DND-41 (cell line): ENCODE data around the gene GALNT18.

Experiments
- ATAC-seq: fragments of 200-7000 bp; cut with Tn5 transposase; 3 replicates; pipeline ENCODE4 v1.9.1; 2021; ENCODE audit warnings: low read depth; ENCODE audit not compliant: insufficient read depth
- DNase-seq: peaks from one replicate; pipeline ENCODE4 v3.0.0-alpha.2; 2020
- H2AFZ ChIP-seq: 2 replicates; pipeline ENCODE4 v1.6.0; 2012; ENCODE audit warnings: low read depth, low read length
- H3K27ac ChIP-seq: 2 replicates; pipeline ENCODE4 v1.5.1; 2012; ENCODE audit warnings: low read length, inconsistent platforms
- H3K27me3 ChIP-seq: fragments of 200-600 bp; sonication (generic); 2 replicates; pipeline ENCODE4 v1.6.0; 2012; ENCODE audit warnings: low read length, mild to moderate bottlenecking, inconsistent platforms; ENCODE audit not compliant: insufficient read depth, poor library complexity
- H3K36me3 ChIP-seq: 2 replicates; pipeline ENCODE4 v1.5.1; 2012; ENCODE audit warnings: low read length, inconsistent platforms; ENCODE audit not compliant: insufficient read depth
- H3K4me1 ChIP-seq: 2 replicates; pipeline ENCODE4 v1.5.1; 2012; ENCODE audit warnings: mild to moderate bottlenecking, low read length; ENCODE audit not compliant: insufficient read depth
- H3K4me2 ChIP-seq: 2 replicates; pipeline ENCODE4 v1.6.0; 2012; ENCODE audit warnings: mild to moderate bottlenecking, moderate library complexity, low read length, inconsistent platforms; ENCODE audit not compliant: insufficient read depth
- H3K4me3 ChIP-seq, 2 experiments: fragments of 200-600 bp in 1 of 2; shearing (Covaris generic) in 1 of 2; 2 replicates each; pipeline ENCODE4 v1.5.1; 2012 to 2016; ENCODE audit warnings: inconsistent platforms in 2 of 2, low read length in 2 of 2, mild to moderate bottlenecking in 2 of 2, low read depth in 1 of 2, moderate library complexity in 1 of 2
- H3K79me2 ChIP-seq: 2 replicates; pipeline ENCODE4 v1.6.0; 2012; ENCODE audit warnings: low read length, inconsistent platforms; ENCODE audit not compliant: insufficient read depth
- H3K9ac ChIP-seq: 2 replicates; pipeline ENCODE4 v1.6.0; 2012; ENCODE audit warnings: low read depth, mild to moderate bottlenecking, inconsistent platforms, low read length, moderate library complexity
- H3K9me3 ChIP-seq: 2 replicates; pipeline ENCODE4 v1.5.1; 2012; ENCODE audit warnings: low read length, moderate library complexity, mild to moderate bottlenecking, inconsistent platforms; ENCODE audit not compliant: insufficient read depth, severe bottlenecking
- H4K20me1 ChIP-seq: 2 replicates; pipeline ENCODE4 v1.6.0; 2012; ENCODE audit warnings: low read length; ENCODE audit not compliant: insufficient read depth
- EZH2 ChIP-seq: IDR thresholded peaks from 3 replicates; pipeline ENCODE4 v1.6.1; 2012; ENCODE audit warnings: borderline replicate concordance, low read depth, mild to moderate bottlenecking, moderate library complexity, low read length, inconsistent platforms; ENCODE audit not compliant: severe bottlenecking
- TF ChIP-seq, protein P1 (sequence below): IDR thresholded peaks from 2 replicates; pipeline ENCODE4 v1.5.1; 2012; ENCODE audit warnings: borderline replicate concordance, low read length, moderate library complexity, mild to moderate bottlenecking; ENCODE audit not compliant: poor library complexity, severe bottlenecking; ENCODE audit errors: extremely low read depth

Gene GALNT18

GRCh38 chr11:11524436-11525061 lies 97.3 kb downstream of the GALNT18 start:
- TF ChIP-seq EZH2: no peak
- TF ChIP-seq, protein P1, sequence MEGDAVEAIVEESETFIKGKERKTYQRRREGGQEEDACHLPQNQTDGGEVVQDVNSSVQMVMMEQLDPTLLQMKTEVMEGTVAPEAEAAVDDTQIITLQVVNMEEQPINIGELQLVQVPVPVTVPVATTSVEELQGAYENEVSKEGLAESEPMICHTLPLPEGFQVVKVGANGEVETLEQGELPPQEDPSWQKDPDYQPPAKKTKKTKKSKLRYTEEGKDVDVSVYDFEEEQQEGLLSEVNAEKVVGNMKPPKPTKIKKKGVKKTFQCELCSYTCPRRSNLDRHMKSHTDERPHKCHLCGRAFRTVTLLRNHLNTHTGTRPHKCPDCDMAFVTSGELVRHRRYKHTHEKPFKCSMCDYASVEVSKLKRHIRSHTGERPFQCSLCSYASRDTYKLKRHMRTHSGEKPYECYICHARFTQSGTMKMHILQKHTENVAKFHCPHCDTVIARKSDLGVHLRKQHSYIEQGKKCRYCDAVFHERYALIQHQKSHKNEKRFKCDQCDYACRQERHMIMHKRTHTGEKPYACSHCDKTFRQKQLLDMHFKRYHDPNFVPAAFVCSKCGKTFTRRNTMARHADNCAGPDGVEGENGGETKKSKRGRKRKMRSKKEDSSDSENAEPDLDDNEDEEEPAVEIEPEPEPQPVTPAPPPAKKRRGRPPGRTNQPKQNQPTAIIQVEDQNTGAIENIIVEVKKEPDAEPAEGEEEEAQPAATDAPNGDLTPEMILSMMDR: no peak
- no peaks in the 10 kb centered on the region for H3K36me3 ChIP-seq
- ATAC-seq (no peak), DNase-seq (no peak)
- H3K9me3 ChIP-seq: no peaks in the 10 kb centered on the region
- H3K27ac ChIP-seq: no peak overlapping the region
- no peak overlapping the region for H2AFZ ChIP-seq
- peaks cover 4% of the 10 kb centered on the region for H3K27me3 ChIP-seq
- H3K4me2 ChIP-seq: no peak overlapping the region
- H4K20me1 ChIP-seq: peaks cover 3% of the 10 kb centered on the region; the same call in 1 of the 2 replicates
- no peak overlapping the region for H3K4me3 ChIP-seq
- H3K9ac ChIP-seq: no peak overlapping the region
- H3K79me2 ChIP-seq: no peaks in the 10 kb centered on the region
- no peaks in the 10 kb centered on the region for H3K4me1 ChIP-seq

DNA sequence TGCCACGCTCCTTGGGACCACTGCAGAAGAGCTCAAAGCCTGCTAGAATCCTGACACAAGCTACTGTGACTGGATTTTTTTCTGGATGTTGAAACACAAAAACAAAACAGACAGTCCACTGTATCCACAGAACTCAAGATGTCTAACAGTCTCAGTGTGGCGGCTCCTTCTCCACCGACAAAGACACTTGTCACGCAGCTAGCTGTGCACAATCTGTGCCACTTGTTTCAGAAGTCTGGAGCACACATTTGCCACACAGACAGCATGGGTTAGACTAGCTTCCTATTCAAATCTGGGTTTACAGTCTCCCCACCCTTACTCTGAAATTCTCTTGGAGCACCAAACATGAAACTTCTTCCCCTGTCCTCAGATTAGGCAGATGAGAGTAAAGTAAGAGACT lies 99.2 kb downstream of the GALNT18 start:
- Histone ChIP-seq H3K4me1 (no peaks in the 10 kb centered on the region), H3K9me3 (no peaks in the 10 kb centered on the region), H3K79me2 (no peaks in the 10 kb centered on the region), H3K27ac (no peak overlapping the region), H2AFZ (no peak overlapping the region), H3K4me2 (no peak overlapping the region), H3K4me3 (no peak overlapping the region), H3K36me3 (no peaks in the 10 kb centered on the region), H4K20me1 (peaks cover 3% of the 10 kb centered on the region; the same call in 1 of the 2 replicates), H3K27me3 (peaks cover 4% of the 10 kb centered on the region), H3K9ac (no peak overlapping the region)
- ATAC-seq (no peak), DNase-seq (no peak)
- TF ChIP-seq, protein P1: no peak
- no peak for TF ChIP-seq EZH2

DNA sequence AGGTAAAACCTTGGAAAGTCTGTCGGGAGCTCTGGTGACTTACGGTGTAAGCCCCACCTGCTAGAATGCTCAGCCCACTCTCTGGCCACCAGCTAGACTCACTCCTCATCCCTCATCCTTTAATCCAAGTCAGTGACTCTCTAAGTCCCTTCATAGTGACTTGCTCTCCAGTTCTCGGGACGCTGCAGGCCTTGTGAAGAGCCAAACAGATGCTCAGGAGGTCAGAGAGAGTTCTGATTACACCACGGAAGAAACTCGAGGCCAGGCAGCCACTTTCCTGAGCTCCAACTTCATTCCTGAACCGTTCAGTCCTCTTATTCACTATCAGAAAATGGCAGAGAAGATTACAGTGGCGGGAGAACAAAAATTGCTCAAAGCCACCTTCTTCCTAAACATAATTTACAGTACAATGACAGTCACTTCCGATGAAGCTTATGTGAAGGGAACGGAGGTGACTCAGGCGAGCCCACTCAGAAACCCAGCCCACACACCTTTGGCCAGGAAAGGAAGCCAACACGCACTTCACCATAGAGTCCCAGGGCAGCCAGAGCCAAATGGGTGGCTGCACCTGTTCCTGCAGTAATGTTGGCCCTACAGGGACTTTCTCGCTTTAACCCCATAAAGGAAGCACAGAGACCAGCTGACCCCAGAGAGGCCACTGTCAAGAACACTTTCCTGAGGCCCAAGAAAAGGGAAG lies 100.4 kb downstream of the GALNT18 start:
- no peak overlapping the region for H3K27ac ChIP-seq
- DNase-seq: no peak
- H3K4me2 ChIP-seq: no peak overlapping the region
- no peaks in the 10 kb centered on the region for H3K9me3 ChIP-seq
- no peaks in the 10 kb centered on the region for H3K4me1 ChIP-seq
- no peak for TF ChIP-seq EZH2
- TF ChIP-seq, protein P1: no peak
- no peaks in the 10 kb centered on the region for H3K36me3 ChIP-seq
- no peak overlapping the region for H3K4me3 ChIP-seq
- no peaks in the 10 kb centered on the region for H3K79me2 ChIP-seq
- ATAC-seq: no peak
- H3K27me3 ChIP-seq: peaks cover 4% of the 10 kb centered on the region
- peaks cover 3% of the 10 kb centered on the region; the same call in 1 of the 2 replicates for H4K20me1 ChIP-seq
- no peak overlapping the region for H3K9ac ChIP-seq
- no peak overlapping the region for H2AFZ ChIP-seq
